ENCODE results near the gene OOSP2.
"Not testable (repeated sequence)": the region's sequence is repeated elsewhere in the genome, so short reads cannot be mapped to it uniquely, and the experiment has no call there.

OOSP2 gene

GRCh38 chr11:60016881-60017280 lies 23.3 kb upstream of the OOSP2 start, which contains the start of gene OOSP4B:
TSS of gene OOSP4B (plus strand) at chr11:60017181.
- no peak for DNase-seq (ENCODE audit: low read depth)
- no peak for TF ChIP-seq CTCF (conservative IDR thresholded peaks at IDR 0.05; ENCODE audit: control insufficient read depth, insufficient read depth, low read depth, low read length)
- no peak within 1 kb of the TSS for H3K4me3 ChIP-seq (ENCODE audit: control insufficient read depth, low read depth, low read length)

- DNase-seq (ENCODE audit: low read depth) = no peak
These were observed 22.2 kb upstream of the OOSP2 start for GRCh38 chr11:60018058-60018457.

GRCh38 chr11:60020376-60020775 lies 19.8 kb upstream of the OOSP2 start:
- not testable (repeated sequence) for H3K4me3 ChIP-seq (ENCODE audit: control insufficient read depth, low read depth, low read length); DNase-seq (ENCODE audit: low read depth)

More at GRCh38 chr11:60018058-60018457, 22.2 kb upstream of the OOSP2 start:
- TF ChIP-seq CTCF (conservative IDR thresholded peaks at IDR 0.05; ENCODE audit: control insufficient read depth, insufficient read depth, low read depth, low read length) = no peak
- H3K4me3 ChIP-seq (ENCODE audit: control insufficient read depth, low read depth, low read length) = no peak overlapping the region

- no peak overlapping the region for H3K4me3 ChIP-seq (ENCODE audit: control insufficient read depth, low read depth, low read length)
- no peak for DNase-seq (ENCODE audit: low read depth)
- TF ChIP-seq CTCF (conservative IDR thresholded peaks at IDR 0.05; ENCODE audit: control insufficient read depth, insufficient read depth, low read depth, low read length) = no peak
These were observed 11.1 kb upstream of the OOSP2 start for GRCh38 chr11:60029015-60029632.

- H3K4me3 ChIP-seq (ENCODE audit: control insufficient read depth, low read depth, low read length); DNase-seq (ENCODE audit: low read depth): not testable (repeated sequence)
These were observed 10.2 kb downstream of the OOSP2 start for GRCh38 chr11:60050422-60050821.

- not testable (repeated sequence) for DNase-seq (ENCODE audit: low read depth); H3K4me3 ChIP-seq (ENCODE audit: control insufficient read depth, low read depth, low read length)
These were observed 10.6 kb downstream of the OOSP2 start for GRCh38 chr11:60050839-60051238.

- H3K4me3 ChIP-seq (ENCODE audit: control insufficient read depth, low read depth, low read length) = no peak within 1 kb of the TSS
- no peak for TF ChIP-seq CTCF (conservative IDR thresholded peaks at IDR 0.05; ENCODE audit: control insufficient read depth, insufficient read depth, low read depth, low read length)
- no peak for DNase-seq (ENCODE audit: low read depth)
These were observed 16.2 kb downstream of the OOSP2 start, which contains the start of gene MS4A3 for GRCh38 chr11:60056349-60056969. TSS of gene MS4A3 (plus strand) at chr11:60056665. CDS start at chr11:60061161, 4,496 bp downstream.

- TF ChIP-seq CTCF (conservative IDR thresholded peaks at IDR 0.05; ENCODE audit: control insufficient read depth, insufficient read depth, low read depth, low read length) = no peak
- no peak for DNase-seq (ENCODE audit: low read depth)
- no peak overlapping the region for H3K4me3 ChIP-seq (ENCODE audit: control insufficient read depth, low read depth, low read length)
These were observed 18.8 kb downstream of the OOSP2 start for GRCh38 chr11:60059052-60059451.

Data from fibroblast of mammary gland (primary cell).